ENCODE data around the gene DUS3L. TPM values are rescaled to one million over a fixed set of nuclear protein-coding genes. Genes with fewer than 3 reads are reported as not detected.
"Not testable (repeated sequence)": the region's sequence is repeated elsewhere in the genome, so short reads cannot be mapped to it uniquely, and the experiment has no call there.

Gene DUS3L
- total RNA-seq, 1 donor from 2014 or later: 26.8 TPM

DNA sequence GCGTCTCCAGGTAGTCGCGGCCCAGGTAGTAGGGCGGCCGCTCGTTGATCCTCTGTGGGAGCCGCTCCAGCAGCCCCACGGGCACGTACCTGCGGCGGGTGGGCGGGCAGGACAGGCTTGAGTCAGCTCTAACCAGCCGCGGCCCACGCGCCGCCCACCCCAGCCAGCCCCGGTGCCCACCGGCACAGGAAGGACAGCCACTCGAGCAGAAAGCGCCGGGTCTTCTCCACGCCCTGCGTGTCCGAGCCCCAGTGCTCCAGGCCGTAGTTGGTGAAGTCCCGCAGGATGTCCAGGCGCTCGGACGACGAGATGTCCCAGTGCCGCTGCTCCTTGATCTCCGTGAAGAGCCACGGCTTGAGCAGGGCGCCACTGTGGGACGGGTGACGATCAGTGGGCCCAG is 5.5 kb downstream of the DUS3L start:
- DNase-seq: no peak

DNA sequence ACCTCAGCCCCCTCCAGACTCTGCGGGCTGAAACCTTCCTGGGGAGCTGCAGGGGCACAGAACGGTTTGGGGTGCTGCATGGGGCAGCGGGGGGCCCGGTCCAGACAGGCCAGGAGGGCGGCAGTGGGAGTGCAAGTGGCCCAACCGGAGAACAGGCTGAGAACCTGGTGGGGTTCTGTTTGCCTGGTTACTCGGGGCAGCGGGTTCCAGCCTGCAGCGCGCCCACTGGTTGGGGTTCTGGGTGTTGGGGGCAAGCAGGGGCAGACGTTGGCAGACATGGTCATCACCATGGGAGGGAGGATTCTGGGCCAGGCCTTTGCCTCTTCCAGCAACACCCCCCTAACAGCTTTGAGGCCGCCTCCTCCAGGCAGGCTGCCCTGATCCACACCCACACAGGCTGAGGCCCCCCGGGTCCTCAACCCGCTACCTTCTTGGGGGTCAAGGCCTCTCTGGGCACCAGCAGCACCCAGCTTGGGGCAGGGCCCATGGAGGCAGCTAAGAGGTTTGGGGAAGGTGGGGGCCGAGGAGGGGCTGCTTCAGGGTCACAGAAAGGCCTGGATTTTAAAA is 6.3 kb downstream of the DUS3L start, which contains the start of gene PRR22:
Gene PRR22, minus strand, starts transcription at position 166 of the 567 bp plus-strand sequence. Its CDS starts 86 bp downstream, at position 80.
- ATAC-seq (no peak), DNase-seq (no peak)
- intact Hi-C loops (cut with DNase I): no loop called here
- H3K27me3 ChIP-seq: no peaks in the 10 kb centered on the region
- no peaks in the 10 kb centered on the region for H3K9me3 ChIP-seq
- H3K4me1 ChIP-seq: no peaks in the 10 kb centered on the region
- no peak within 1 kb of the TSS for H3K27ac ChIP-seq
- peaks cover 56% of the 10 kb centered on the region for H3K36me3 ChIP-seq
- TF ChIP-seq CTCF (IDR thresholded peaks at IDR 0.05): no peak
- H3K4me3 ChIP-seq: no peak within 1 kb of the TSS

More for the DNA sequence above, 5.5 kb downstream of the DUS3L start:
- Histone ChIP-seq H3K9me3 (no peaks in the 10 kb centered on the region), H3K36me3 (peaks cover 59% of the 10 kb centered on the region), H3K4me1 (peaks cover 6% of the 10 kb centered on the region), H3K4me3 (no peak overlapping the region), H3K27me3 (no peaks in the 10 kb centered on the region), H3K27ac (no peak overlapping the region)
- ATAC-seq: no peak
- no peak for TF ChIP-seq CTCF (IDR thresholded peaks at IDR 0.05)
- intact Hi-C loops (cut with DNase I): no loop called here

DNA sequence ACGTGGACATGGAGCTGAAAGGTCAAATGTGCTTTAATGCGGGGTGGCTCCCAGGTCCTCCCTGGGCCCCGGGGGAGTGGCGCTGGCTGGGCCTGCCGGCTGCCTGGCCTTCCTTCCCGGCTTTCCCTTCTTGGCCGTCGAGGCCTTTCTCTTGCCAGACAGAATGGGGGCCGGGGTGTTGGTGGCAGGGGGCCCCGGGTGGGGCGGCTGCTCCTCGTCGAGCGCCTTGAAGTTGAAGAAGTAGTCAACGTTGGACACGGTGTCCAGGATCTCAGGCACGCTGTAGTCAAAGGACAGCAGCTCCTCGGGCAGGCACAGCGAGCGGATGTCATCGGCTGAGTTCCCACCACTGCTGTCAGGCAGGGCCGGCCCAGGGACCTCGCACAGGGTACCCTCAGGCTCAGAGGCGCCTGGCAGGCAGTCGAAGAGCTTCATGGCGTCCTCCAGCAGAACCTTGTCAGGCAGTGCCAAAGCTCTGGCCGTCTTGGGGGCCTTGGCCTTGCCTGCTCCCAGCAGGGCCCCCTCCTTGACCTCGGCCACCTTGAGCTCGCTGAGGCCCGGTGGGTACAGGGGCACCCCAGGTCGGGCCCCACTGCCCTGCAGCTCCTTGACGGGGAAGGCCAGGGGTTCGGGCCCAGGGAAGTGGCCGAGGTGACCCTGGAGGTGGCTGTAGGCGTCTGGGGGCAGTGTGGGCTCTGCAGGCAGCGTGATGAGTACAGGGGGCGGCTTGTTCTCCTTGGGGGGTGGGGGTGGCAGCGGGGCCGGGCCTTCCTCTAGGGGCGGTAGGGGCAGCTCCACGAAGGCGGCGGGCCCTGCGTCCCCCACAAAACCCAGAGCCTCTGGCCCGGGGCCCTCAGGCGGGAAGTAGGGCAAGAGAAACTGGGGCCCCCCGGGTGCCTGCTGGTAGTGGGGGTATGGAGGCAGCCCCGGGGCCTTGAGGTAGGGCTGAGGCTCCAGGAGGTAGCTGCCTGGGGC is 7.7 kb downstream of the DUS3L start:
- H3K27ac ChIP-seq: no peak overlapping the region
- intact Hi-C loops (cut with DNase I): no loop called here
- TF ChIP-seq CTCF (IDR thresholded peaks at IDR 0.05): no peak
- ATAC-seq (no peak), DNase-seq (no peak)
- no peaks in the 10 kb centered on the region for H3K9me3 ChIP-seq
- H3K36me3 ChIP-seq: peaks cover 41% of the 10 kb centered on the region
- H3K27me3 ChIP-seq: no peaks in the 10 kb centered on the region
- H3K4me3 ChIP-seq: no peak overlapping the region
- no peaks in the 10 kb centered on the region for H3K4me1 ChIP-seq

DNA sequence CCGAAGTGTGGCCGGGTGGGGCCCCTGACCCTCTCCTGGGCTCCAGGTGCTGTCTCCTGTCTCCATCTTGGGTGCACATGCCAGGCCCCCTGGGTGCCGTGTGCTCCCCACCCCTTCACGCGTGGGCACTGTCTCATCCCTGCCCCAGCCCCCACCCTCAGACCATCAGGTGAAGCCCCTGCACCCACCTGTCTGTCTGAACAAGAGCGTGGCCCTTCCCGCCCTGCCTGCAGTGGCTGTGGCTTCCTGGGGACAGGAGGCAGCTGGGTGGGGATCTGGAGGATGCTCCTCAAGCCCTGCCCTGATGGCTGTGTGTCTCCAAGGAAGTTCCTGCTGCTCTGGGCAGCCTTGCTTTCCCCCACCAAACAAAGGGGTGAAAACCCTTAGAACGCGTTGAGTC is 8.6 kb downstream of the DUS3L start:
- no peak overlapping the region for H3K4me3 ChIP-seq
- no peak overlapping the region for H3K27ac ChIP-seq
- TF ChIP-seq CTCF (IDR thresholded peaks at IDR 0.05): no peak
- DNase-seq (no peak), ATAC-seq (no peak)
- H3K9me3 ChIP-seq: no peaks in the 10 kb centered on the region
- peaks cover 32% of the 10 kb centered on the region for H3K36me3 ChIP-seq
- intact Hi-C loops (cut with DNase I): no loop called here
- no peaks in the 10 kb centered on the region for H3K4me1 ChIP-seq
- H3K27me3 ChIP-seq: no peaks in the 10 kb centered on the region

GRCh38 chr19:5780916-5781315 is 10.0 kb downstream of the DUS3L start:
- ATAC-seq; H3K4me3 ChIP-seq; H3K27me3 ChIP-seq; H3K9me3 ChIP-seq; intact Hi-C loops (cut with DNase I); H3K4me1 ChIP-seq; DNase-seq; H3K27ac ChIP-seq: not testable (repeated sequence)
- peaks cover 18% of the 10 kb centered on the region for H3K36me3 ChIP-seq

DNA sequence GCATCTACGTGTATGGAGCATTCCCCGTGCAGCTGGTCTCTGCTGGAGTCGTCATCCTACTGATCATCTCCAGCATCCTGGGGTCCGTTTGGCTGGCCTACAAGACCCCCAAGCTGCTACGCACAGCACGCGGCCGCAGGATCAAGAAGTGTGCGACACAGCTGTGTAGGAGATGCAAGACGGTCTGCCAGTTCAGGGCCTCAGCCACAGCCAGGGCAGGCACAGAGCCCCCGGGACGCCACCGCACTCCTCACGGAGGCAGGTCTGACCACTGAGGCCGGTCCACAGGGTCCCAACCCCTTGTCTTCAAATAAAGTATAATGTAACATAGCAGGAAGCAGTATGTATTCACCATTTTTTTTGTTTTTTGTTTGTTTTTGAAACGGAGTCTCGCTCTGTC is 12.6 kb downstream of the DUS3L start:
- H3K9me3 ChIP-seq: no peaks in the 10 kb centered on the region
- intact Hi-C loops (cut with DNase I): no loop called here
- no peaks in the 10 kb centered on the region for H3K4me1 ChIP-seq
- H3K4me3 ChIP-seq: no peak overlapping the region
- no peak overlapping the region for H3K27ac ChIP-seq
- no peaks in the 10 kb centered on the region for H3K27me3 ChIP-seq
- no peaks in the 10 kb centered on the region for H3K36me3 ChIP-seq
- ATAC-seq (no peak), DNase-seq (no peak)
- TF ChIP-seq CTCF (IDR thresholded peaks at IDR 0.05): no peak

Data from upper lobe of right lung (tissue), 1 donor.